SK-N-SH treated with all-trans-retinoic acid at 6 μM for 48 hours (cell line): ENCODE results near the gene BIN1.

ENCODE experiments used
- ATAC-seq: fragments of 200-7000 bp; cut with Tn5 transposase; 3 replicates; pipeline ENCODE4 v1.9.1; 2020; ENCODE audit warnings: mild to moderate bottlenecking, moderate library complexity
- ARNTL ChIP-seq: fragments of 450-650 bp; formaldehyde crosslinking; IDR thresholded peaks from 2 replicates; pipeline ENCODE4 v1.5.0; 2020; ENCODE audit warnings: low read depth, mild to moderate bottlenecking, moderate library complexity, borderline replicate concordance
- BACH2 ChIP-seq: fragments of 250-450 bp; sonication (Bioruptor Pico); IDR thresholded peaks from 2 replicates; pipeline ENCODE4 v1.9.0; 2021; ENCODE audit warnings: mild to moderate bottlenecking, borderline replicate concordance
- CREB5 ChIP-seq: fragments of 250-450 bp; sonication (Bioruptor Pico); IDR thresholded peaks from 2 replicates; pipeline ENCODE4 v1.5.1; 2020; ENCODE audit warnings: low read depth, mild to moderate bottlenecking, moderate library complexity
- CSDC2 ChIP-seq: fragments of 250-450 bp; sonication (Bioruptor Pico); IDR thresholded peaks from 2 replicates; pipeline ENCODE4 v1.5.0; 2020; ENCODE audit warnings: mild to moderate bottlenecking, moderate library complexity
- CSRNP3 ChIP-seq: fragments of 250-450 bp; sonication (Bioruptor Pico); IDR thresholded peaks from 2 replicates; pipeline ENCODE4 v1.5.1; 2021; ENCODE audit warnings: mild to moderate bottlenecking, moderate library complexity
- GLIS3 ChIP-seq: fragments of 250-450 bp; sonication (Bioruptor Pico); IDR thresholded peaks from 2 replicates; pipeline ENCODE4 v1.5.0; 2020; ENCODE audit warnings: mild to moderate bottlenecking, moderate library complexity
- ISL1 ChIP-seq: fragments of 250-450 bp; sonication (Bioruptor Pico); IDR thresholded peaks from 2 replicates; pipeline ENCODE4 v2.1.2; 2022; ENCODE audit warnings: mild to moderate bottlenecking, moderate library complexity
- OSR1 ChIP-seq: fragments of 250-450 bp; sonication (Bioruptor Pico); IDR thresholded peaks from 2 replicates; pipeline ENCODE4 v1.8.0; 2022; ENCODE audit warnings: moderate library complexity, mild to moderate bottlenecking, inconsistent platforms
- PATZ1 ChIP-seq: fragments of 250-450 bp; sonication (Bioruptor Pico); IDR thresholded peaks from 2 replicates; pipeline ENCODE4 v1.8.0; 2020; ENCODE audit warnings: mild to moderate bottlenecking, moderate library complexity, borderline replicate concordance
- POU6F1 ChIP-seq: fragments of 250-450 bp; sonication (Bioruptor Pico); IDR thresholded peaks from 2 replicates; pipeline ENCODE4 v1.8.0; 2021; ENCODE audit warnings: low read depth, mild to moderate bottlenecking, moderate library complexity, borderline replicate concordance
- PPARA ChIP-seq: fragments of 250-450 bp; sonication (Bioruptor Pico); IDR thresholded peaks from 2 replicates; pipeline ENCODE4 v1.5.0; 2020; ENCODE audit warnings: mild to moderate bottlenecking, borderline replicate concordance
- RARB ChIP-seq: fragments of 250-450 bp; sonication (Bioruptor Pico); IDR thresholded peaks from 2 replicates; pipeline ENCODE4 v1.8.0; 2021; ENCODE audit warnings: mild to moderate bottlenecking, moderate library complexity
- SNAI2 ChIP-seq: fragments of 250-450 bp; sonication (Bioruptor Pico); IDR thresholded peaks from 2 replicates; pipeline ENCODE4 v1.5.0; 2020; ENCODE audit warnings: mild to moderate bottlenecking, moderate library complexity
- TCF4 ChIP-seq: fragments of 250-450 bp; sonication (Bioruptor Pico); IDR thresholded peaks from 2 replicates; pipeline ENCODE4 v1.8.0; 2021; ENCODE audit warnings: mild to moderate bottlenecking, moderate library complexity, borderline replicate concordance
- TOX ChIP-seq: fragments of 250-450 bp; sonication (Bioruptor Pico); IDR thresholded peaks from 2 replicates; pipeline ENCODE4 v1.8.0; 2021; ENCODE audit warnings: mild to moderate bottlenecking, moderate library complexity, borderline replicate concordance
- TSHZ2 ChIP-seq: fragments of 250-450 bp; sonication (Bioruptor Pico); IDR thresholded peaks from 2 replicates; pipeline ENCODE4 v1.5.0; 2020; ENCODE audit warnings: mild to moderate bottlenecking, moderate library complexity
- ZC3H10 ChIP-seq: fragments of 250-450 bp; sonication (Bioruptor Pico); IDR thresholded peaks from 2 replicates; pipeline ENCODE4 v1.5.1; 2021; ENCODE audit warnings: mild to moderate bottlenecking, moderate library complexity
- ZFP3 ChIP-seq: fragments of 250-450 bp; sonication (Bioruptor Pico); IDR thresholded peaks from 2 replicates; pipeline ENCODE4 v1.5.0; 2020; ENCODE audit warnings: mild to moderate bottlenecking, moderate library complexity
- ZFP30 ChIP-seq: fragments of 450-650 bp; formaldehyde crosslinking; IDR thresholded peaks from 2 replicates; pipeline ENCODE4 v1.5.0; 2022; ENCODE audit warnings: mild to moderate bottlenecking, moderate library complexity
- ZNF565 ChIP-seq: fragments of 450-650 bp; formaldehyde crosslinking; conservative IDR thresholded peaks from 2 replicates; pipeline ENCODE4 v1.5.0; 2020; ENCODE audit warnings: low read depth, mild to moderate bottlenecking, moderate library complexity
- ZNF70 ChIP-seq: fragments of 450-650 bp; formaldehyde crosslinking; IDR thresholded peaks from 2 replicates; pipeline ENCODE4 v1.5.0; 2020; ENCODE audit warnings: mild to moderate bottlenecking, moderate library complexity
- ZNF8 ChIP-seq: fragments of 450-650 bp; formaldehyde crosslinking; IDR thresholded peaks from 2 replicates; pipeline ENCODE4 v1.5.0; 2020; ENCODE audit warnings: mild to moderate bottlenecking, moderate library complexity

BIN1 gene

GRCh38 chr2:127069536-127069935 lies 37.4 kb downstream of the BIN1 start:
- no peak for ATAC-seq
- TF ChIP-seq POU6F1 (CRISPR knock-in tag) (no peak), GLIS3 (no peak), OSR1 (CRISPR knock-in tag) (no peak), ZNF8 (no peak), ZFP30 (CRISPR knock-in tag) (no peak), TOX (no peak), RARB (CRISPR knock-in tag) (no peak), PATZ1 (no peak), PPARA (CRISPR knock-in tag) (no peak), ISL1 (CRISPR knock-in tag) (no peak), ZC3H10 (CRISPR knock-in tag) (no peak), BACH2 (no peak), CREB5 (no peak), TSHZ2 (CRISPR knock-in tag) (no peak), ARNTL (CRISPR knock-in tag) (no peak), CSRNP3 (CRISPR knock-in tag) (no peak), ZNF70 (CRISPR knock-in tag) (no peak), SNAI2 (CRISPR knock-in tag) (no peak), ZNF565 (CRISPR knock-in tag) (no peak)

GRCh38 chr2:127069003-127069402 lies 38.0 kb downstream of the BIN1 start:
- TF ChIP-seq CSDC2 (CRISPR knock-in tag) (no peak), ISL1 (CRISPR knock-in tag) (no peak), ZFP3 (CRISPR knock-in tag) (no peak), RARB (CRISPR knock-in tag) (no peak), GLIS3 (no peak), SNAI2 (CRISPR knock-in tag) (no peak), CSRNP3 (CRISPR knock-in tag) (no peak), PPARA (CRISPR knock-in tag) (no peak), ARNTL (CRISPR knock-in tag) (no peak), CREB5 (no peak), BACH2 (no peak), ZFP30 (CRISPR knock-in tag) (no peak), TCF4 (CRISPR knock-in tag) (no peak)
- ATAC-seq = no peak
